ENCODE results near the gene APBB2. TPM values are rescaled to one million over a fixed set of nuclear protein-coding genes. Genes with fewer than 3 reads are reported as not detected.

The APBB2 gene
- polyA plus RNA-seq, 3 donors = 0.15 to 0.33 TPM; not detected in 1

DNA sequence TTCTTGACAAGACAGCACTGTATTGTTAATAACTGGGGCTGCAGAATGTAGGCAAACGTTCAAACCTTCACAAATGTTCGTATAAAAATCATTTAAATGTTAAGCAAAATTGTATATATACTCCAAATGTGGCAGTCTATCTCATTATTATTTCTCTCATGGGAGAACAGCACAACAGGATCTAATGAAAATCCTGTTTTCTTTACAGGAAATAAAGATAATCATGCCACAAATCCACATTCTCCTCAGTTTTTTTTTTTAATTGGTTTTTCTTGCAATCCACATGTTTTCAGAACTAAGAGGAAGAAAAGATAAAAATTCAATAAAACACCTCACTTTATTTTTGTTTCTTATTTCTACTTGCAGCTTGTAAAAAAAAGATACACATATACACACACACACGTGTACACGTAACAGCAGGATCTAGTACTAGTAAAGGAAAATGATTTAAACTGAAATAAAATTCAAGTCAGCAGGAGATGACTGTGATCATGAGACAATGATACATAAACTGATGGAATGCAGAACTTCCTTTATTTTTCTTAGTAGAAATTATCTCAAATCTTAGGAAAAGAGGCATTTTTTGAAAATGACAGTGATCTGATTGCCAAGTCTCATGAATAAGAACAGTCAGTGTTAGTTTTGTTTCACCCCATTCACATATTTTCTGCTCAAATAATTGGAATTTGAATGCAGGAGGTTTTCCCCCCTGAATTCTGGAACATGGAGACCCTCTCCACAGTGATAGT, 11.3 kb downstream of the APBB2 start:
- H4K20me1 ChIP-seq (ENCODE audit: insufficient read depth, low read length) = no peaks in the 10 kb centered on the region
- Mint-ChIP-seq H3K36me3 (no peaks in the 10 kb centered on the region), H3K27me3 (ENCODE audit: low read depth in 3 of 3) (peaks cover 0 to 15% (median 0%) of the 10 kb centered on the region in 3 donors), H3K27ac (no peak overlapping the region), H3K4me1 (peaks cover 11% of the 10 kb centered on the region), H3K9me3 (no peaks in the 10 kb centered on the region), H3K4me3 (no peak overlapping the region)
- intact Hi-C loops (cut with micrococcal nuclease) = no loop called here
- no peak overlapping the region for H3K4me2 ChIP-seq (replicated peaks; ENCODE audit: extremely low read depth, low read length, poor library complexity, severe bottlenecking)
- H3K9me3 ChIP-seq (replicated peaks in 1 of 2; ENCODE audit: control insufficient read depth in 1 of 2, insufficient read depth in 1 of 2, low read length in 2 of 2) = no peaks in the 10 kb centered on the region
- no peak overlapping the region for H2AFZ ChIP-seq (ENCODE audit: insufficient read depth, low read depth, low read length, poor library complexity, severe bottlenecking)
- no peak overlapping the region for H3K9ac ChIP-seq (ENCODE audit: insufficient read depth, low read length, poor library complexity, severe bottlenecking)
- no CpG with 5 or more reads among the region's 4 CpGs for WGBS (ENCODE audit: insufficient coverage)
- no peaks in the 10 kb centered on the region for H3K79me2 ChIP-seq (ENCODE audit: insufficient read depth, low read length)
- H3K36me3 ChIP-seq (replicated peaks in 1 of 2; ENCODE audit: control insufficient read depth in 1 of 2, insufficient read depth in 2 of 2, low read length in 2 of 2) = no peaks in the 10 kb centered on the region
- DNase-seq = no peak
- H3K27ac ChIP-seq (ENCODE audit: low read depth in 1 of 2, low read length in 2 of 2) = no peak overlapping the region
- no peaks in the 10 kb centered on the region for H3K27me3 ChIP-seq (ENCODE audit: control insufficient read depth in 2 of 2, insufficient read depth in 2 of 2, low read length in 2 of 2)
- peaks cover 0 to 4% of the 10 kb centered on the region in 2 donors for H3K4me1 ChIP-seq (ENCODE audit: control insufficient read depth in 1 of 2, insufficient read depth in 2 of 2, low read length in 2 of 2)
- no peak overlapping the region for H3K4me3 ChIP-seq (replicated peaks in 1 of 3; ENCODE audit: low read depth in 2 of 3, low read length in 3 of 3)
- no peak for TF ChIP-seq CTCF (IDR thresholded peaks at IDR 0.05)

DNA sequence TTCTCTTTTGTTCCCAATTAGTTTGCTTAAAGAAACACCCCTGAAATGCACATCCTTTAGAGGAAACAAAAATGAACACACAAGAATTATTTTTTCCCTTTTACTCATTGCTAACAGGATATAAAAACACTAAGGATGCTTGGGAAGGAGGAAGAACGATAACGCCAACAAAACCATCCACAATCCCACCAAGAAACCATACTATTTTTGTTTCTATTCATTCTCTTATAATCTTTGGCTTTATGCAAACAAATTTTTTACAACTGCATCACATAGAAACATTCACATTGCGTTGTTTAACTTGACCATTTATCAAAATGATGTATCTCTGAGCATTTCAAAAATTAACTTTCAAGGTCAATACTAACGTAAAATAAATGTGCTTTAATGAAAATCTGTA, 12.0 kb downstream of the APBB2 start:
- peaks cover 0 to 4% of the 10 kb centered on the region in 2 donors for H3K4me1 ChIP-seq (ENCODE audit: control insufficient read depth in 1 of 2, insufficient read depth in 2 of 2, low read length in 2 of 2)
- no CpG with 5 or more reads among the region's 4 CpGs for WGBS (ENCODE audit: insufficient coverage)
- H3K27me3 ChIP-seq (ENCODE audit: control insufficient read depth in 2 of 2, insufficient read depth in 2 of 2, low read length in 2 of 2) = no peaks in the 10 kb centered on the region
- H3K27ac Mint-ChIP-seq = no peak overlapping the region
- no peaks in the 10 kb centered on the region for H3K9me3 ChIP-seq (replicated peaks in 1 of 2; ENCODE audit: control insufficient read depth in 1 of 2, insufficient read depth in 1 of 2, low read length in 2 of 2)
- H3K4me3 ChIP-seq (replicated peaks in 1 of 3; ENCODE audit: low read depth in 2 of 3, low read length in 3 of 3) = no peak overlapping the region
- H3K9me3 Mint-ChIP-seq = no peaks in the 10 kb centered on the region
- no peak overlapping the region for H3K9ac ChIP-seq (ENCODE audit: insufficient read depth, low read length, poor library complexity, severe bottlenecking)
- no peak for DNase-seq
- TF ChIP-seq CTCF (IDR thresholded peaks at IDR 0.05) = no peak
- no peak overlapping the region for H3K27ac ChIP-seq (ENCODE audit: low read depth in 1 of 2, low read length in 2 of 2)
- no peaks in the 10 kb centered on the region for H3K36me3 ChIP-seq (replicated peaks in 1 of 2; ENCODE audit: control insufficient read depth in 1 of 2, insufficient read depth in 2 of 2, low read length in 2 of 2)
- H4K20me1 ChIP-seq (ENCODE audit: insufficient read depth, low read length) = no peaks in the 10 kb centered on the region
- peaks cover 0 to 15% (median 0%) of the 10 kb centered on the region in 3 donors for H3K27me3 Mint-ChIP-seq (ENCODE audit: low read depth in 3 of 3)
- H3K79me2 ChIP-seq (ENCODE audit: insufficient read depth, low read length) = no peaks in the 10 kb centered on the region
- no peak overlapping the region for H2AFZ ChIP-seq (ENCODE audit: insufficient read depth, low read depth, low read length, poor library complexity, severe bottlenecking)
- intact Hi-C loops (cut with micrococcal nuclease) = no loop called here
- no peak overlapping the region for H3K4me2 ChIP-seq (replicated peaks; ENCODE audit: extremely low read depth, low read length, poor library complexity, severe bottlenecking)
- no peaks in the 10 kb centered on the region for H3K36me3 Mint-ChIP-seq
- peaks cover 8% of the 10 kb centered on the region for H3K4me1 Mint-ChIP-seq
- H3K4me3 Mint-ChIP-seq = no peak overlapping the region
